Measurements from ENCODE around the gene ITGB2. TPM values are rescaled to one million over a fixed set of nuclear protein-coding genes. Genes with fewer than 3 reads are reported as not detected.

The ITGB2 gene
- polyA plus RNA-seq, 4 donors: 4.5 to 17.1 (median 15.9) TPM

DNA sequence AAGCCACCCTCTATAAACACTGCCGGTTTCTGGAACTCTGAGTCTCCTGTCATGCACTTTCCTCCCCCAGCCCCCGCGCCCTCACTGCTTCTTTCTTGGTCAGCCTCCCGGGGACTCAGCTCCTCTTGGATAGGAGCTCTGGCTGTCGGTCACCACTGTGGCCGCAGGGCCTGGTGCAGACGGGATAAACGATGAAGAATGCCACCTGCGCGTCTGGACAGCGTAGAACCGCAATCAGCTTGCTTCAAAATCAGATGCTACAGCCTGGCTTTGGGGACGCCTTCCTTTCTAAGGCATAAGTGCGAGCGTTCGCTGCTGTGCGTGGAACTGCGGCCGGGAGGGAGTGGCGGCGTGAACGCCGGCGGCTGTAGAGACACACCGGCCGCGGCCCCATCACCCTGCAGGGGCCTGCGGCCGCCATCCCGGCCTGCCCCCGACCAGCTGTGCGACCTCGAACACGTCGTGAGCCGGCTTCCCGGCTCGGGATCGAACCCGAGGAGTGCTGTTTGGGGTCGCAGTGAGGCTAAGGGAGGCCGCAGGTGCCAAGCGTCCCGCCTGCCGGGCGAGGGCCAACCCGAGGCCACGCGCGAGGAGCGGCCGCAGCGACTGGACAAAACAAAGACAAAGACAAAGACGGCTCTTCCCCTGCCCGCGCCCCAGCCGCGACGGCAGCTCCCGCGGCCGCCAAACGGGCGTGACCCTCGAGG is 47.9 kb downstream of the ITGB2 start:
- peak overlapping the region; percentile 69 to 85 (median 74) for H3K27ac ChIP-seq (ENCODE audit: low read depth in 1 of 3, low read length in 2 of 3)
- FAIRE-seq (no peak), DNase-seq (peak in 1 of 2 donors; percentile 66)
- H3K4me3 ChIP-seq (ENCODE audit: low read depth in 1 of 3, low read length in 3 of 3): peak overlapping the region; percentile 76 to 94 (median 87)
- H3K4me1 ChIP-seq (ENCODE audit: control insufficient read depth in 3 of 3, insufficient read depth in 2 of 3, low read depth in 1 of 3, low read length in 2 of 3): peaks cover 6 to 32% (median 18%) of the 10 kb centered on the region in 3 donors
- peaks cover 0 to 5% (median 0%) of the 10 kb centered on the region in 3 donors for H3K36me3 ChIP-seq (ENCODE audit: control insufficient read depth in 3 of 3, insufficient read depth in 2 of 3, low read depth in 1 of 3, low read length in 3 of 3)
- no peaks in the 10 kb centered on the region for H3K9me3 ChIP-seq (ENCODE audit: control insufficient read depth in 2 of 2, insufficient read depth in 1 of 2, low read depth in 1 of 2, low read length in 1 of 2)
- 1% methylated on average over 49 to 65 of the region's 65 CpGs for WGBS, 3 donors
- H3K27me3 ChIP-seq (ENCODE audit: control insufficient read depth in 3 of 3, insufficient read depth in 3 of 3, low read length in 3 of 3): no peaks in the 10 kb centered on the region

- WGBS, 3 donors: 8 to 14% (median 11%) methylated on average over 3 of the region's 3 CpGs
- peak overlapping the region; percentile 76 to 94 (median 87) for H3K4me3 ChIP-seq (ENCODE audit: low read depth in 1 of 3, low read length in 3 of 3)
- H3K9me3 ChIP-seq (ENCODE audit: control insufficient read depth in 2 of 2, insufficient read depth in 1 of 2, low read depth in 1 of 2, low read length in 1 of 2): no peaks in the 10 kb centered on the region
- FAIRE-seq (no peak), DNase-seq (peak in 1 of 2 donors; percentile 49)
- H3K36me3 ChIP-seq (ENCODE audit: control insufficient read depth in 3 of 3, insufficient read depth in 2 of 3, low read depth in 1 of 3, low read length in 3 of 3): peaks cover 0 to 8% (median 0%) of the 10 kb centered on the region in 3 donors
- no peaks in the 10 kb centered on the region for H3K27me3 ChIP-seq (ENCODE audit: control insufficient read depth in 3 of 3, insufficient read depth in 3 of 3, low read length in 3 of 3)
- H3K27ac ChIP-seq (ENCODE audit: low read depth in 1 of 3, low read length in 2 of 3): peak overlapping the region; percentile 69 to 85 (median 74)
- peaks cover 6 to 31% (median 18%) of the 10 kb centered on the region in 3 donors for H3K4me1 ChIP-seq (ENCODE audit: control insufficient read depth in 3 of 3, insufficient read depth in 2 of 3, low read depth in 1 of 3, low read length in 2 of 3)
Observed at GRCh38 chr21:44872323-44872648, 48.4 kb downstream of the ITGB2 start.

- DNase-seq (peak; percentile 66 to 75), FAIRE-seq (no peak)
- 26 to 32% (median 29%) methylated on average over 14 of the region's 14 CpGs for WGBS, 3 donors
Observed at GRCh38 chr21:44871576-44872269, 49.0 kb downstream of the ITGB2 start.

DNA sequence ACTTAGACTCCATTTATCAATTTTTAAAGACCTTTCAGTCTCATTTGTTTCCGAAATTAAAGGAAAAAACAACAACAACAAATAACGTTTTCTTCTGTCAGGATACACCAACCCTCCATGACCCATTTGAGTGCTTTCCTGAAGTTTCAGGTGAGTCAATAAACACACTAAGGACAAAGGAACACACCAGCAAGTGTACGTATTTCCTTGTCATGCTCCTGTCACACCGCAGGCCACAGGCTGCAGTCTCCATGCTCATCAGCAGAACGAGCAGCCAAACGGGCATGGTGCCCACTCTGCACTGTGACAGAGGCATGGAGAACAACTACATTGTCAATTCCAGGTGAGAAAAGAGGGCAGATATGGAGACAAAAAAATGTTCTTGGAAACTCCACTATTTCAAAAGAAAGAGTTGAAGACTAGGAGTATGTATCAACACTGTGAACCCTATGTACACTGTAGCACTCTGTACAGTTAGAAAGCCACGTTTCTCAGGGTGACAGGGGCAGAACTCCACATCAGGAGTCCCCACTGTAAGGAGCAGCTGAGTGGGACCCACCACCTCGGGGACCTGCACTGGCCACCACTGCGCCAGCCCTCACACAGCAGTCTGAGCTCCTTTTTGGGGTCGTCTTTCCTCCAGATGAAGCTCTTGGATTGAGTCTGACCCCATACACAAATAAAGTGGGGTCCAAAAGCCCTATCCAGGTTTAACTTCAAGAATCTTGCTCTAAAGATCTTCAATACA is 49.8 kb downstream of the ITGB2 start:
- FAIRE-seq: no peak
- no peaks in the 10 kb centered on the region for H3K27me3 ChIP-seq (ENCODE audit: control insufficient read depth in 3 of 3, insufficient read depth in 3 of 3, low read length in 3 of 3)

More at GRCh38 chr21:44871576-44872269, 49.0 kb downstream of the ITGB2 start:
- Histone ChIP-seq H3K36me3 (ENCODE audit: control insufficient read depth in 3 of 3, insufficient read depth in 2 of 3, low read depth in 1 of 3, low read length in 3 of 3) (peaks cover 0 to 14% (median under 1%) of the 10 kb centered on the region in 3 donors), H3K27ac (ENCODE audit: low read depth in 1 of 3, low read length in 2 of 3) (peak overlapping the region; percentile 69 to 85 (median 74)), H3K27me3 (ENCODE audit: control insufficient read depth in 3 of 3, insufficient read depth in 3 of 3, low read length in 3 of 3) (no peaks in the 10 kb centered on the region), H3K4me1 (ENCODE audit: control insufficient read depth in 3 of 3, insufficient read depth in 2 of 3, low read depth in 1 of 3, low read length in 2 of 3) (peaks cover 9 to 34% (median 18%) of the 10 kb centered on the region in 3 donors), H3K9me3 (ENCODE audit: control insufficient read depth in 2 of 2, insufficient read depth in 1 of 2, low read depth in 1 of 2, low read length in 1 of 2) (no peaks in the 10 kb centered on the region), H3K4me3 (ENCODE audit: low read depth in 1 of 3, low read length in 3 of 3) (peak overlapping the region in 2 of 3 donors; percentile 76 to 87)

GRCh38 chr21:44869781-44870747 is 50.6 kb downstream of the ITGB2 start:
- no peak for FAIRE-seq

More for the DNA sequence above, 49.8 kb downstream of the ITGB2 start:
- Histone ChIP-seq H3K27ac (ENCODE audit: low read depth in 1 of 3, low read length in 2 of 3) (peak overlapping the region in 2 of 3 donors; percentile 15 to 76), H3K4me3 (ENCODE audit: low read depth in 1 of 3, low read length in 3 of 3) (no peak overlapping the region), H3K4me1 (ENCODE audit: control insufficient read depth in 3 of 3, insufficient read depth in 2 of 3, low read depth in 1 of 3, low read length in 2 of 3) (peaks cover 11 to 38% (median 18%) of the 10 kb centered on the region in 3 donors), H3K9me3 (ENCODE audit: control insufficient read depth in 2 of 2, insufficient read depth in 1 of 2, low read depth in 1 of 2, low read length in 1 of 2) (no peaks in the 10 kb centered on the region), H3K36me3 (ENCODE audit: control insufficient read depth in 3 of 3, insufficient read depth in 2 of 3, low read depth in 1 of 3, low read length in 3 of 3) (peaks cover 0 to 14% (median 1%) of the 10 kb centered on the region in 3 donors)
- 41 to 56% (median 53%) methylated on average over 10 of the region's 10 CpGs for WGBS, 3 donors
- DNase-seq: peak; percentile 39 to 44

DNA sequence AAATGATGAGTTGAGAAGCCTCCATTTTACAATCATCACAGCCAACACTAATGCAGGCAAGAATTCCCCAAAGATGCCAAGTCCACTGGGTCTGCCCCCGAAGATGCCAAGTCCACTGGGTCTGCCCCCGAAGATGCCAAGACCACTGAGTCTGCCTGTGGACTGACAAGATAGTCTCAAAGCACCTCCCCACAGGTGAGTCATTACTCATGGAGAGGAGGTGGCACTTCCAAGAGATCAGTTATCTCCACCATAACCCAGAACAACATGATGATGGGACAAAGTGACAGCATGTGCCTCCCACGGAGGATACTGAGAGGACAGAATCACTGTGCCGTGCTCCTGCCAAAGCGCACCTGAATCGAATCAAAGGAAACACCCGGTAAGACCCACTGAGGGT is 52.0 kb downstream of the ITGB2 start:
- H3K36me3 ChIP-seq (ENCODE audit: control insufficient read depth in 3 of 3, insufficient read depth in 2 of 3, low read depth in 1 of 3, low read length in 3 of 3): peaks cover 0 to 35% (median 4%) of the 10 kb centered on the region in 3 donors
- DNase-seq: no peak
- 90 to 91% (median 90%) methylated on average over 7 of the region's 7 CpGs for WGBS, 3 donors
- peak overlapping the region in 1 of 3 donors; percentile 52 for H3K27ac ChIP-seq (ENCODE audit: low read depth in 1 of 3, low read length in 2 of 3)
- no peaks in the 10 kb centered on the region for H3K9me3 ChIP-seq (ENCODE audit: control insufficient read depth in 2 of 2, insufficient read depth in 1 of 2, low read depth in 1 of 2, low read length in 1 of 2)
- no peak for FAIRE-seq
- H3K27me3 ChIP-seq (ENCODE audit: control insufficient read depth in 3 of 3, insufficient read depth in 3 of 3, low read length in 3 of 3): no peaks in the 10 kb centered on the region
- H3K4me1 ChIP-seq (ENCODE audit: control insufficient read depth in 3 of 3, insufficient read depth in 2 of 3, low read depth in 1 of 3, low read length in 2 of 3): peaks cover 11 to 39% (median 25%) of the 10 kb centered on the region in 3 donors
- no peak overlapping the region for H3K4me3 ChIP-seq (ENCODE audit: low read depth in 1 of 3, low read length in 3 of 3)

More at GRCh38 chr21:44869781-44870747, 50.6 kb downstream of the ITGB2 start:
- DNase-seq: peak in 1 of 2 donors; percentile 51
- Histone ChIP-seq H3K27me3 (ENCODE audit: control insufficient read depth in 3 of 3, insufficient read depth in 3 of 3, low read length in 3 of 3) (no peaks in the 10 kb centered on the region), H3K9me3 (ENCODE audit: control insufficient read depth in 2 of 2, insufficient read depth in 1 of 2, low read depth in 1 of 2, low read length in 1 of 2) (no peaks in the 10 kb centered on the region), H3K36me3 (ENCODE audit: control insufficient read depth in 3 of 3, insufficient read depth in 2 of 3, low read depth in 1 of 3, low read length in 3 of 3) (peaks cover 0 to 22% (median 1%) of the 10 kb centered on the region in 3 donors), H3K27ac (ENCODE audit: low read depth in 1 of 3, low read length in 2 of 3) (peak overlapping the region; percentile 17 to 76 (median 50)), H3K4me1 (ENCODE audit: control insufficient read depth in 3 of 3, insufficient read depth in 2 of 3, low read depth in 1 of 3, low read length in 2 of 3) (peaks cover 11 to 44% (median 25%) of the 10 kb centered on the region in 3 donors), H3K4me3 (ENCODE audit: low read depth in 1 of 3, low read length in 3 of 3) (no peak overlapping the region)
- 69 to 80% (median 77%) methylated on average over 19 of the region's 19 CpGs for WGBS, 3 donors

GRCh38 chr21:44867999-44868700 is 52.5 kb downstream of the ITGB2 start:
- Histone ChIP-seq H3K4me1 (ENCODE audit: control insufficient read depth in 3 of 3, insufficient read depth in 2 of 3, low read depth in 1 of 3, low read length in 2 of 3) (peaks cover 11 to 39% (median 25%) of the 10 kb centered on the region in 3 donors), H3K27me3 (ENCODE audit: control insufficient read depth in 3 of 3, insufficient read depth in 3 of 3, low read length in 3 of 3) (no peaks in the 10 kb centered on the region), H3K36me3 (ENCODE audit: control insufficient read depth in 3 of 3, insufficient read depth in 2 of 3, low read depth in 1 of 3, low read length in 3 of 3) (peaks cover 0 to 40% (median 4%) of the 10 kb centered on the region in 3 donors), H3K4me3 (ENCODE audit: low read depth in 1 of 3, low read length in 3 of 3) (no peak overlapping the region), H3K9me3 (ENCODE audit: control insufficient read depth in 2 of 2, insufficient read depth in 1 of 2, low read depth in 1 of 2, low read length in 1 of 2) (no peaks in the 10 kb centered on the region), H3K27ac (ENCODE audit: low read depth in 1 of 3, low read length in 2 of 3) (peak overlapping the region in 1 of 3 donors; percentile 52)
- WGBS, 3 donors: 66 to 80% (median 69%) methylated on average over 12 of the region's 12 CpGs
- FAIRE-seq (no peak), DNase-seq (no peak)

Measured in small intestine (tissue), 7 donors.